Activated CD8-positive, alpha-beta T cell treated with anti-CD3 and anti-CD28 coated beads, Interleukin-2, amount 10 ng/mL, durations not matched to agents 7 days and 5 days (primary cell): ENCODE measurements around the gene MAPKAP1. TPM values are rescaled to one million over a fixed set of nuclear protein-coding genes. Genes with fewer than 3 reads are reported as not detected.
A peak's percentile ranks its signal among the peaks of the same experiment; 100 is the strongest.

Source experiments
- ATAC-seq: fragments of 150-1000 bp; cut with Tn5 transposase; one replicate; pipeline ENCODE4 v1.10.0; 2021; ENCODE audit warnings: moderate library complexity
- CTCF ChIA-PET: fragments of 350-600 bp; sonication (Branson Sonifier 250); formaldehyde crosslinking; loops from one replicate; lab custom pipeline; 2021; ENCODE audit warnings: antibody characterized with exemption; lab: Charles Lee
- POLR2A ChIA-PET: fragments of 350-600 bp; sonication (Branson Sonifier 250); formaldehyde crosslinking; loops from one replicate; lab custom pipeline; 2021; ENCODE audit warnings: antibody characterized with exemption; lab: Charles Lee
- DNase-seq: peaks from one replicate; pipeline ENCODE4 v3.0.0-alpha.2; 2020
- H3K27ac Mint-ChIP-seq: one replicate; pipeline ENCODE4 v1.8.0; 2021; ENCODE audit warnings: mild to moderate bottlenecking, mixed read lengths
- H3K27me3 Mint-ChIP-seq: one replicate; pipeline ENCODE4 v1.8.0; 2021; ENCODE audit warnings: low read depth, mixed read lengths
- H3K36me3 Mint-ChIP-seq: one replicate; pipeline ENCODE4 v1.8.0; 2021; ENCODE audit warnings: low read depth, mixed read lengths
- H3K4me1 Mint-ChIP-seq: one replicate; pipeline ENCODE4 v1.8.0; 2021; ENCODE audit warnings: low read depth, mixed read lengths
- H3K4me3 Mint-ChIP-seq: one replicate; pipeline ENCODE4 v1.8.0; 2021; ENCODE audit warnings: mild to moderate bottlenecking, mixed read lengths
- H3K9me3 Mint-ChIP-seq: one replicate; pipeline ENCODE4 v1.8.0; 2022; ENCODE audit warnings: mixed read lengths; ENCODE audit not compliant: insufficient read depth
- total RNA-seq, 2 experiments: library from RNA; stranded (reverse); gene quantifications; one replicate each; pipeline ENCODE4 v1.2.3, GENCODE V29; 2021

The MAPKAP1 gene
- total RNA-seq, 2 experiments from 2014 or later = 60.4 to 63.9 TPM

DNA sequence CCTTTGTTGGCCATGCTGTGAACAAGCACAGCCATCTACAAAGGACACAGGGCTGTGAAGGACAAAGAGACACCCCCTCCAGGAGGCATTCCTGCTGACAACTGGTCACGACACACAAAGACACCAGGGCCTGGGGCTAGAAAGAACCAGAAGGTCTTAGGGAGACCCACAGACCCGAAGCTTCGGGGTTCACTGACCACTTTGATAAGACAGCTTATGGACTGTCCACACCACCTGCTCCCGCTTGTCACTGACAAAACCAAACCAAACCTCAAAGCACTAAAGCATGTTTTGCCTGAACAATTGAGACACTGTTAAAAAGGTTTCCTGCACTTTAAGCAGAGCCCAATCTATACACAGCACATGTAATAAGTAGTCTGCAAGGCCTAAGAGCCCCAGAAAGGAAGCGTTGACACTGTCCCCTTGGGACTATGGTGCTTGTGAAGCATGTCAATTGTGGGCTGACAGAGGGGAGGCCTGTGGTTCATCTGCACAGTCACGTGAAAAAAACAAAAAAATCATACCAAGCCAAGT, 260.4 kb downstream of the MAPKAP1 start:
- H3K4me3 Mint-ChIP-seq = no peak overlapping the region
- no peak overlapping the region for H3K27ac Mint-ChIP-seq
- ATAC-seq = no peak
- ChIA-PET CTCF (no interaction called here), POLR2A (no interaction called here)
- no peaks in the 10 kb centered on the region for H3K27me3 Mint-ChIP-seq
- H3K9me3 Mint-ChIP-seq = no peaks in the 10 kb centered on the region
- H3K4me1 Mint-ChIP-seq = peaks cover 2% of the 10 kb centered on the region
- no peak for DNase-seq
- H3K36me3 Mint-ChIP-seq = peaks cover 5% of the 10 kb centered on the region

DNA sequence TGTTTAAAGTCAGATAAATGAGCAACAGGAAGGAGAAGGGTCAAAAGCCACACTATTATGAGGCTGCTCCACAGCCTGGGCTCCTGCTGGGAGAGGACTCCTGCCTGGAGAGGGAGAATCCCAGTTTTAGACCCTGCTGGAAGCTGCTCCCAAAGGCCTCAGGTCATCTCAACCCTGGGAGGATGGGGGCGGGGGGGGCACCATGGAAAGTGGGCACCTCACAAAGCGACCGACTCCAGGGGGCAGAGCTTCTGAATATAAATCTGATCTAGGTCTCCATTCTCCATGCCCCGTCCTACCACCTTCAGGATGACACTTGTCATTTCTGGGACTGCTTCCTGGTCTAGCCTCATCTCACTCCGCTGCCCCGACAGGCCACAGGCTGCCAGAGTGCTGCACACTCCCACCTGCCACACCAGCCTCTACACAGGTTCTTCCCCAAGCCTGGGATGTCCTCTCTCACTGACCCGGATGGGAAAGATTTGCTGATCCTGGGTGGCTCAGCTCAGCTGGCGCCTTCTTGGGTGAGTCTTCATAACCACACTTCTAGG, 262.0 kb downstream of the MAPKAP1 start:
- Mint-ChIP-seq H3K27ac (no peak overlapping the region), H3K9me3 (no peaks in the 10 kb centered on the region), H3K27me3 (no peaks in the 10 kb centered on the region), H3K4me3 (no peak overlapping the region), H3K36me3 (no peaks in the 10 kb centered on the region), H3K4me1 (peaks cover 2% of the 10 kb centered on the region)
- no peak for ATAC-seq
- DNase-seq = no peak
- ChIA-PET CTCF (no interaction called here), POLR2A (no interaction called here)

- ChIA-PET CTCF (no interaction called here), POLR2A (no interaction called here)
- no peak for ATAC-seq
- H3K27ac Mint-ChIP-seq = no peak overlapping the region
- no peaks in the 10 kb centered on the region for H3K9me3 Mint-ChIP-seq
- no peaks in the 10 kb centered on the region for H3K36me3 Mint-ChIP-seq
- no peaks in the 10 kb centered on the region for H3K4me1 Mint-ChIP-seq
- H3K27me3 Mint-ChIP-seq = no peaks in the 10 kb centered on the region
- H3K4me3 Mint-ChIP-seq = no peak overlapping the region
- no peak for DNase-seq
Observed at GRCh38 chr9:125444166-125444565, 262.8 kb downstream of the MAPKAP1 start.

DNA sequence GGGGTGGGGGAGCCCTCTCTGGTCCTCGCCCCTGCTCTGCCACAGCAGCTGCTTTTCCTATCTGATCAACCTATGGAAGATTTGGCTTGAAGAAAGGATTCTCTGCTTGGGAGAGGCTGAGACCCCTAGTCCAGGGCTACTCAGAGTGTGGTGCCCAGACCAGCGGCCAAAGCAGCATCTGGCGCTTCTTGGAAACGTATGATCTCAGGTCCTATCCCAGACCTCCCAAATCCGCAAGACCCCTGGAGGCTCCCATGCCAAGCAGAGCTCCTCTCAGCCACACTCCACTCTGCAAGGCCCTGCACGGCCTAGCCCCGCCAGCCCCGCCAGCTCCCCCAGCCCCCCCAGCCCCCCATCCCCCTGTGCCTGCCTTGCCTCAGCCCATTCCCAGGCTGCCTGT, 263.6 kb downstream of the MAPKAP1 start:
- Mint-ChIP-seq H3K27ac (no peak overlapping the region), H3K27me3 (no peaks in the 10 kb centered on the region), H3K4me3 (no peak overlapping the region), H3K9me3 (no peaks in the 10 kb centered on the region), H3K36me3 (no peaks in the 10 kb centered on the region), H3K4me1 (no peaks in the 10 kb centered on the region)
- CTCF ChIA-PET = no interaction called here
- DNase-seq (no peak), ATAC-seq (no peak)
- POLR2A ChIA-PET = no interaction called here

DNA sequence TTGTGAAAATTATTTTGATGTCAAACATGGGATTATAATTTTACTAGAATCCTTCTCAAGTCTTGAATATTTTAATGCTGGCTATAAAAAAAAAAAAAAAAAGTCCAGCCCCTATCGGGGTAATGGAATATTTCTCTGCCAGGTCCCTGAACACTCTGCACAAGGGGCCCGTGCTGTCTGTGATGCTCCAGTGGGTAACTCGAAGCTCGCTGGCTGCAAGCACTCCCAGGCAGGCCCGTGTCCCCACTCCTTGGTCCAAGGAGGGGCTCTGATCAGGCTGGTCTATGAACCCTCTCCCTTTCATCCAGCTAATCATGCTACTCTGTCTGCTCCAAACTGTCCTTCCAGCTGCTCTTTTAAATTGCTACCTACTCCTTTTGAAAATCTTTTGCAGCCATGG, 264.6 kb downstream of the MAPKAP1 start:
- no peaks in the 10 kb centered on the region for H3K4me1 Mint-ChIP-seq
- ATAC-seq (no peak), DNase-seq (no peak)
- POLR2A ChIA-PET = no interaction called here
- no peaks in the 10 kb centered on the region for H3K9me3 Mint-ChIP-seq
- no peaks in the 10 kb centered on the region for H3K27me3 Mint-ChIP-seq
- no peak overlapping the region for H3K4me3 Mint-ChIP-seq
- no peak overlapping the region for H3K27ac Mint-ChIP-seq
- no peaks in the 10 kb centered on the region for H3K36me3 Mint-ChIP-seq
- CTCF ChIA-PET = no interaction called here

DNA sequence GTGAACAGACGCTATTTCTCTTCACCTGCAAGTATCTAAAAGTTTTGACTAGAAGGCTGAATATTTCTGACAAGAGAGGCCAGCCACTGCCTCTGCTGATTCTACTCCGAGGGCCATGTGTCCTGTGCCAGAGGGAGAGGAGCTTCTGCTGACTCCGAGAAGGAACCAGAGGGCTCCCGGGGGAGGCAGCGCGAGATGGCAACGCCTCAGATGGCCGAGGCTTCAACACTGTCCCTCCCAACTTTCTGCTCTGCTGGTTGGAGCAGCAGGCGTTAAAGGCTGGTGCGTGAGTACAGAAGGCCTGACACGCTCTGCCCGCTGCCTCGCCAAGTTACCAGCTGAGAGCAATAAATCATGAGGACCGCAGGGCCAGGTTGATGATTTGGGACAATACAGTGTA, 266.6 kb downstream of the MAPKAP1 start:
- ChIA-PET POLR2A (no interaction called here), CTCF (no interaction called here)
- Mint-ChIP-seq H3K4me1 (no peaks in the 10 kb centered on the region), H3K27ac (no peak overlapping the region), H3K4me3 (no peak overlapping the region), H3K27me3 (no peaks in the 10 kb centered on the region), H3K9me3 (no peaks in the 10 kb centered on the region), H3K36me3 (no peaks in the 10 kb centered on the region)
- DNase-seq = no peak
- no peak for ATAC-seq

- DNase-seq = no peak
- Mint-ChIP-seq H3K9me3 (no peaks in the 10 kb centered on the region), H3K36me3 (no peaks in the 10 kb centered on the region), H3K4me3 (no peak overlapping the region), H3K27me3 (no peaks in the 10 kb centered on the region), H3K4me1 (no peaks in the 10 kb centered on the region), H3K27ac (no peak overlapping the region)
- ChIA-PET POLR2A (no interaction called here), CTCF (no interaction called here)
- ATAC-seq = no peak
Observed at GRCh38 chr9:125439434-125440272, 267.4 kb downstream of the MAPKAP1 start.

GRCh38 chr9:125438506-125439433, 268.2 kb downstream of the MAPKAP1 start:
- Mint-ChIP-seq H3K4me3 (no peak overlapping the region), H3K4me1 (no peaks in the 10 kb centered on the region), H3K9me3 (no peaks in the 10 kb centered on the region), H3K27ac (no peak overlapping the region), H3K27me3 (no peaks in the 10 kb centered on the region), H3K36me3 (no peaks in the 10 kb centered on the region)
- ATAC-seq (no peak), DNase-seq (no peak)
- ChIA-PET POLR2A (no interaction called here), CTCF (no interaction called here)

DNA sequence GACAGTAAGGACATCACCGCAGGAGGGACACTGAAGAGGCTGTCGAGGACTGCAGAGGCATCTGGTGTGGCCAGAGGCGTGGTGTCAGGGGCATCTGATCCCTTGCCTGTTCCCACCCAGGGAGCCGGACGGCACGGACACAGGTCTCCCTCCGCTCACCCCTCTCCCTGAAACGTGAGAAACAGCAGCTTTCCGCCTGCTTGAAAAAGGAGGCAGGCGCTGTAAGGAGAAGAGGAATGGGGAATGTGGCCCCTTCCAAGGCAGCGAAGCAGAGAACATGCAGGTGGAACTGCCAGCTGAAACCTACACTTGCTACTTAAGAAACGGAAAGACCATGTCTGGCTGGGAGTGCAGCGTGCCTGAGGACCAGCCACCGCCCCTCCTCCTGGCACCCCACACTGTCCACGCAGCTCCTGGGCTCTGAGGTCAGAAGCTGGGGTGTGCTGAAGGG, 269.2 kb downstream of the MAPKAP1 start:
- POLR2A ChIA-PET = no interaction called here
- ATAC-seq (no peak), DNase-seq (no peak)
- Mint-ChIP-seq H3K9me3 (no peaks in the 10 kb centered on the region), H3K4me1 (no peaks in the 10 kb centered on the region), H3K27ac (no peak overlapping the region), H3K27me3 (no peaks in the 10 kb centered on the region), H3K36me3 (no peaks in the 10 kb centered on the region), H3K4me3 (no peak overlapping the region)
- CTCF ChIA-PET = no interaction called here

GRCh38 chr9:125436613-125437443, 270.2 kb downstream of the MAPKAP1 start:
- POLR2A ChIA-PET = no interaction called here
- CTCF ChIA-PET = no interaction called here
- no peaks in the 10 kb centered on the region for H3K27me3 Mint-ChIP-seq
- H3K4me3 Mint-ChIP-seq = no peak overlapping the region
- H3K9me3 Mint-ChIP-seq = no peaks in the 10 kb centered on the region
- H3K36me3 Mint-ChIP-seq = no peaks in the 10 kb centered on the region
- no peak for DNase-seq
- H3K4me1 Mint-ChIP-seq = no peaks in the 10 kb centered on the region
- H3K27ac Mint-ChIP-seq = no peak overlapping the region
- ATAC-seq = peak; percentile 18
